ENCODE results near the gene CASP10.

- TF ChIP-seq TAF1 (IDR thresholded peaks at IDR 0.05; ENCODE audit: low read depth, low read length) (no peak), CTCF (IDR thresholded peaks at IDR 0.05; ENCODE audit: control extremely low read depth in 1 of 3, insufficient read depth in 1 of 3, low read depth in 1 of 3, low read length in 3 of 3) (no peak), SUZ12 (IDR thresholded peaks at IDR 0.05; ENCODE audit: low read length) (no peak), EZH2 (IDR thresholded peaks at IDR 0.05; ENCODE audit: low read depth, low read length, severe bottlenecking) (no peak), POLR2A (IDR thresholded peaks at IDR 0.05; ENCODE audit: control extremely low read depth in 1 of 2, low read depth in 2 of 2, low read length in 2 of 2) (no peak), SP1 (IDR thresholded peaks at IDR 0.05; ENCODE audit: low read depth, low read length) (no peak), TEAD4 (IDR thresholded peaks at IDR 0.05; ENCODE audit: low read depth, low read length) (no peak), RFX5 (IDR thresholded peaks at IDR 0.05; ENCODE audit: borderline replicate concordance, low read depth, low read length) (no peak), ZNF274 (IDR thresholded peaks at IDR 0.05; ENCODE audit: borderline replicate concordance, extremely low read depth, low read length) (no peak), KDM1A (IDR thresholded peaks at IDR 0.05; ENCODE audit: borderline replicate concordance, low read length) (no peak), BRCA1 (IDR thresholded peaks at IDR 0.05; ENCODE audit: low read depth, low read length) (no peak), CEBPB (IDR thresholded peaks at IDR 0.05; ENCODE audit: low read depth, low read length) (no peak)
Observed at GRCh38 chr2:201264472-201265173, 81.7 kb downstream of the CASP10 start.

Measured in H1 (cell line).